ENCODE results near the gene UBE2S. TPM values are rescaled to one million over a fixed set of nuclear protein-coding genes. Genes with fewer than 3 reads are reported as not detected.

The UBE2S gene
- polyA plus RNA-seq, 5 donors: 32.8 to 53.3 (median 35.3) TPM

Other genes with a start within 250 kb of the UBE2S start
- 1 to 10 TPM; 1.4 to 8.6 (median 5.1) TPM for gene DNAAF3, start 241.2 kb downstream of the UBE2S start, polyA plus RNA-seq (ENCODE audit: insufficient read depth in 1 of 5, insufficient read length in 5 of 5, low replicate concordance in 1 of 5)
- gene SYT5, start 227.5 kb downstream of the UBE2S start, polyA plus RNA-seq (ENCODE audit: insufficient read depth in 1 of 5, insufficient read length in 5 of 5, low replicate concordance in 1 of 5): 1 to 10 TPM in 3 of 5 donors, under 1 TPM in 2; 0.50 to 1.2 (median 1.1) TPM
- gene PTPRH, start 198.3 kb downstream of the UBE2S start, polyA plus RNA-seq (ENCODE audit: insufficient read depth in 1 of 5, insufficient read length in 5 of 5, low replicate concordance in 1 of 5): under 1 TPM; 0.15 to 0.30 (median 0.27) TPM
- 1 to 10 TPM; 2.1 to 5.0 (median 3.4) TPM for gene TMEM86B, start 179.0 kb downstream of the UBE2S start, polyA plus RNA-seq (ENCODE audit: insufficient read depth in 1 of 5, insufficient read length in 5 of 5, low replicate concordance in 1 of 5)
- 10 to 100 TPM; 28.8 to 46.0 (median 35.3) TPM for gene PPP6R1, start 148.8 kb downstream of the UBE2S start, polyA plus RNA-seq (ENCODE audit: insufficient read depth in 1 of 5, insufficient read length in 5 of 5, low replicate concordance in 1 of 5)
- gene HSPBP1, start 127.7 kb downstream of the UBE2S start, polyA plus RNA-seq (ENCODE audit: insufficient read depth in 1 of 5, insufficient read length in 5 of 5, low replicate concordance in 1 of 5): 10 to 100 TPM; 20.9 to 50.7 (median 28.5) TPM
- 10 to 100 TPM; 10.2 to 20.8 (median 15.7) TPM for gene BRSK1, start 123.8 kb downstream of the UBE2S start, polyA plus RNA-seq (ENCODE audit: insufficient read depth in 1 of 5, insufficient read length in 5 of 5, low replicate concordance in 1 of 5)
- under 1 TPM; 0.56 to 0.83 (median 0.64) TPM for gene TMEM150B, start 82.4 kb downstream of the UBE2S start, polyA plus RNA-seq (ENCODE audit: insufficient read depth in 1 of 5, insufficient read length in 5 of 5, low replicate concordance in 1 of 5)
- 10 to 100 TPM; 16.0 to 30.0 (median 22.8) TPM for gene KMT5C, start 67.9 kb downstream of the UBE2S start, polyA plus RNA-seq (ENCODE audit: insufficient read depth in 1 of 5, insufficient read length in 5 of 5, low replicate concordance in 1 of 5)
- gene COX6B2, start 53.1 kb downstream of the UBE2S start, polyA plus RNA-seq (ENCODE audit: insufficient read depth in 1 of 5, insufficient read length in 5 of 5, low replicate concordance in 1 of 5): 1 to 10 TPM in 1 of 5 donors, under 1 TPM in 4; 0.14 to 1.4 (median 0.35) TPM
- under 1 TPM in 2 of 5 donors, not detected in 3; 0.04 to 0.06 TPM for gene GARIN5B, start 44.5 kb downstream of the UBE2S start, polyA plus RNA-seq (ENCODE audit: insufficient read depth in 1 of 5, insufficient read length in 5 of 5, low replicate concordance in 1 of 5)
- gene IL11, start 37.3 kb downstream of the UBE2S start, polyA plus RNA-seq (ENCODE audit: insufficient read depth in 1 of 5, insufficient read length in 5 of 5, low replicate concordance in 1 of 5): under 1 TPM; 0.26 to 0.76 (median 0.49) TPM
- gene TMEM190, start 31.0 kb downstream of the UBE2S start, polyA plus RNA-seq (ENCODE audit: insufficient read depth in 1 of 5, insufficient read length in 5 of 5, low replicate concordance in 1 of 5): 10 to 100 TPM in 2 of 5 donors, 1 to 10 TPM in 2, under 1 TPM in 1; 0.93 to 13.6 (median 6.6) TPM
- gene TMEM238, start 23.5 kb downstream of the UBE2S start, polyA plus RNA-seq (ENCODE audit: insufficient read depth in 1 of 5, insufficient read length in 5 of 5, low replicate concordance in 1 of 5): 1 to 10 TPM in 2 of 5 donors, under 1 TPM in 3; 0.23 to 2.3 (median 0.77) TPM
- 1,000 to 10,000 TPM in 4 of 5 donors, 100 to 1,000 TPM in 1; 947 to 1,993 (median 1,238) TPM for gene RPL28, start 21.9 kb downstream of the UBE2S start, polyA plus RNA-seq (ENCODE audit: insufficient read depth in 1 of 5, insufficient read length in 5 of 5, low replicate concordance in 1 of 5)
- gene SHISA7, start 35.5 kb upstream of the UBE2S start, polyA plus RNA-seq (ENCODE audit: insufficient read depth in 1 of 5, insufficient read length in 5 of 5, low replicate concordance in 1 of 5): under 1 TPM; 0.16 to 0.23 (median 0.18) TPM
- gene ISOC2, start 53.9 kb upstream of the UBE2S start, polyA plus RNA-seq (ENCODE audit: insufficient read depth in 1 of 5, insufficient read length in 5 of 5, low replicate concordance in 1 of 5): 10 to 100 TPM; 21.5 to 53.9 (median 25.7) TPM
- not detected for gene C19orf85, start 57.0 kb upstream of the UBE2S start, polyA plus RNA-seq (ENCODE audit: insufficient read depth in 1 of 5, insufficient read length in 5 of 5, low replicate concordance in 1 of 5)
- 1 to 10 TPM; 2.0 to 7.0 (median 2.2) TPM for gene ZNF628, start 68.8 kb upstream of the UBE2S start, polyA plus RNA-seq (ENCODE audit: insufficient read depth in 1 of 5, insufficient read length in 5 of 5, low replicate concordance in 1 of 5)
- 10 to 100 TPM; 28.6 to 60.8 (median 42.3) TPM for gene NAT14, start 77.4 kb upstream of the UBE2S start, polyA plus RNA-seq (ENCODE audit: insufficient read depth in 1 of 5, insufficient read length in 5 of 5, low replicate concordance in 1 of 5)
- gene SSC5D, start 80.6 kb upstream of the UBE2S start, polyA plus RNA-seq (ENCODE audit: insufficient read depth in 1 of 5, insufficient read length in 5 of 5, low replicate concordance in 1 of 5): 10 to 100 TPM in 1 of 5 donors, 1 to 10 TPM in 4; 3.1 to 15.6 (median 8.8) TPM
- under 1 TPM in 1 of 5 donors, not detected in 4; 0.41 TPM for gene SBK2, start 129.3 kb upstream of the UBE2S start, polyA plus RNA-seq (ENCODE audit: insufficient read depth in 1 of 5, insufficient read length in 5 of 5, low replicate concordance in 1 of 5)
- gene SBK3, start 137.8 kb upstream of the UBE2S start, polyA plus RNA-seq (ENCODE audit: insufficient read depth in 1 of 5, insufficient read length in 5 of 5, low replicate concordance in 1 of 5): 1 to 10 TPM in 1 of 5 donors, under 1 TPM in 4; 0.55 to 1.2 (median 0.73) TPM
- gene ZNF579, start 173.1 kb upstream of the UBE2S start, polyA plus RNA-seq (ENCODE audit: insufficient read depth in 1 of 5, insufficient read length in 5 of 5, low replicate concordance in 1 of 5): 10 to 100 TPM in 4 of 5 donors, 1 to 10 TPM in 1; 10.0 to 20.2 (median 13.7) TPM
- gene FIZ1, start 191.7 kb upstream of the UBE2S start, polyA plus RNA-seq (ENCODE audit: insufficient read depth in 1 of 5, insufficient read length in 5 of 5, low replicate concordance in 1 of 5): 10 to 100 TPM; 16.3 to 24.9 (median 19.1) TPM
- gene ZNF524, start 192.5 kb upstream of the UBE2S start, polyA plus RNA-seq (ENCODE audit: insufficient read depth in 1 of 5, insufficient read length in 5 of 5, low replicate concordance in 1 of 5): 10 to 100 TPM in 1 of 5 donors, 1 to 10 TPM in 4; 6.0 to 11.8 (median 6.1) TPM
- gene ZNF865, start 197.9 kb upstream of the UBE2S start, polyA plus RNA-seq (ENCODE audit: insufficient read depth in 1 of 5, insufficient read length in 5 of 5, low replicate concordance in 1 of 5): 10 to 100 TPM in 1 of 5 donors, 1 to 10 TPM in 4; 5.3 to 15.5 (median 7.9) TPM
- 10 to 100 TPM in 1 of 5 donors, 1 to 10 TPM in 4; 7.8 to 11.6 (median 8.8) TPM for gene ZNF784, start 216.8 kb upstream of the UBE2S start, polyA plus RNA-seq (ENCODE audit: insufficient read depth in 1 of 5, insufficient read length in 5 of 5, low replicate concordance in 1 of 5)
- 10 to 100 TPM; 32.1 to 56.3 (median 38.3) TPM for gene ZNF580, start 233.2 kb upstream of the UBE2S start, polyA plus RNA-seq (ENCODE audit: insufficient read depth in 1 of 5, insufficient read length in 5 of 5, low replicate concordance in 1 of 5)
- 10 to 100 TPM; 23.0 to 36.0 (median 29.5) TPM for gene ZNF581, start 235.9 kb upstream of the UBE2S start, polyA plus RNA-seq (ENCODE audit: insufficient read depth in 1 of 5, insufficient read length in 5 of 5, low replicate concordance in 1 of 5)
- gene CCDC106, start 240.4 kb upstream of the UBE2S start, polyA plus RNA-seq (ENCODE audit: insufficient read depth in 1 of 5, insufficient read length in 5 of 5, low replicate concordance in 1 of 5): 10 to 100 TPM; 11.2 to 19.3 (median 13.7) TPM
- gene U2AF2, start 247.2 kb upstream of the UBE2S start, polyA plus RNA-seq (ENCODE audit: insufficient read depth in 1 of 5, insufficient read length in 5 of 5, low replicate concordance in 1 of 5): 100 to 1,000 TPM; 137 to 222 (median 182) TPM